Measurements from ENCODE around the gene ASXL1. TPM values are rescaled to one million over a fixed set of nuclear protein-coding genes. Genes with fewer than 3 reads are reported as not detected.

The ASXL1 gene
- polyA plus RNA-seq, 1 experiment: 40.8 TPM

- H3K4me3 ChIP-seq (ENCODE audit: low read depth, low read length): no peak overlapping the region
- no peak for TF ChIP-seq CTCF (IDR thresholded peaks at IDR 0.05; ENCODE audit: insufficient read depth, low read depth, low read length)
- no peak for DNase-seq (ENCODE audit: low read depth)
- POLR2A ChIA-PET: no interaction called here
- CTCF ChIA-PET: interaction anchor here (1.2 kb wide), 1 partner anchor 152 kb away, joined by 3 read pairs; no protein-coding TSS in a partner anchor
- peaks cover 7% of the 10 kb centered on the region for H3K36me3 ChIP-seq (ENCODE audit: control insufficient read depth, insufficient read depth, low read length)
- no peaks in the 10 kb centered on the region for H3K27me3 ChIP-seq (ENCODE audit: control insufficient read depth, insufficient read depth, low read length)
Measured at GRCh38 chr20:32332614-32333013, 25.5 kb upstream of the ASXL1 start.

GRCh38 chr20:32333181-32333987, 24.7 kb upstream of the ASXL1 start:
- H3K27me3 ChIP-seq (ENCODE audit: control insufficient read depth, insufficient read depth, low read length): no peaks in the 10 kb centered on the region
- ChIA-PET CTCF (no interaction called here), POLR2A (no interaction called here)
- no peak for TF ChIP-seq CTCF (IDR thresholded peaks at IDR 0.05; ENCODE audit: insufficient read depth, low read depth, low read length)
- no peak overlapping the region for H3K4me3 ChIP-seq (ENCODE audit: low read depth, low read length)
- H3K36me3 ChIP-seq (ENCODE audit: control insufficient read depth, insufficient read depth, low read length): peaks cover 10% of the 10 kb centered on the region
- DNase-seq (ENCODE audit: low read depth): no peak

- ChIA-PET CTCF (no interaction called here), POLR2A (no interaction called here)
- H3K4me3 ChIP-seq (ENCODE audit: low read depth, low read length): no peak overlapping the region
- H3K27me3 ChIP-seq (ENCODE audit: control insufficient read depth, insufficient read depth, low read length): no peaks in the 10 kb centered on the region
- TF ChIP-seq CTCF (IDR thresholded peaks at IDR 0.05; ENCODE audit: insufficient read depth, low read depth, low read length): no peak
- no peak for DNase-seq (ENCODE audit: low read depth)
- H3K36me3 ChIP-seq (ENCODE audit: control insufficient read depth, insufficient read depth, low read length): peaks cover 9% of the 10 kb centered on the region
Measured at GRCh38 chr20:32333988-32334885, 23.9 kb upstream of the ASXL1 start.

GRCh38 chr20:32336918-32337347, 21.2 kb upstream of the ASXL1 start:
- ChIA-PET POLR2A (no interaction called here), CTCF (interaction anchor here (0.7 to 2.1 kb wide), 13 partner anchors 9 to 316 kb away, joined by 3 to 10 read pairs (median 3); no protein-coding TSS in a partner anchor)
- Histone ChIP-seq H3K36me3 (ENCODE audit: control insufficient read depth, insufficient read depth, low read length) (peaks cover 4% of the 10 kb centered on the region; the same call in 1 of the 2 replicates), H3K27me3 (ENCODE audit: control insufficient read depth, insufficient read depth, low read length) (no peaks in the 10 kb centered on the region), H3K4me3 (ENCODE audit: low read depth, low read length) (no peak overlapping the region)
- peak; percentile 70 for TF ChIP-seq CTCF (IDR thresholded peaks at IDR 0.05; ENCODE audit: insufficient read depth, low read depth, low read length)
- DNase-seq (ENCODE audit: low read depth): no peak
